Natural killer cell (primary cell): ENCODE measurements around the gene HEATR1. TPM values are rescaled to one million over a fixed set of nuclear protein-coding genes. Genes with fewer than 3 reads are reported as not detected.

Experiments used
- ATAC-seq, 3 donors: fragments of 150-1000 bp in 2 of 3; fragments of 200-7000 bp in 1 of 3; cut with Tn5 transposase; 1 replicate in 1 of 3; 2 replicates in 2 of 3; pipeline ENCODE4 v1.10.0; 2021; ENCODE audit warnings: mild to moderate bottlenecking in 2 of 3, moderate library complexity in 2 of 3
- DNase-seq, 2 donors: peaks; one replicate each; pipeline versions ENCODE4 v3.0.0 to v3.0.0-alpha.2; 2013 to 2021; ENCODE audit warnings: mixed read lengths in 1 of 2
- H3K27ac ChIP-seq: one replicate; pipeline ENCODE4 v1.5.1; 2013; ENCODE audit warnings: mild to moderate bottlenecking, low read length
- H3K27me3 ChIP-seq: one replicate; pipeline ENCODE4 v1.6.1; 2013; ENCODE audit warnings: low read length; ENCODE audit not compliant: control insufficient read depth, insufficient read depth
- H3K36me3 ChIP-seq: one replicate; pipeline ENCODE4 v1.6.1; 2013; ENCODE audit warnings: low read length; ENCODE audit not compliant: control insufficient read depth, insufficient read depth
- H3K4me1 ChIP-seq: one replicate; pipeline ENCODE4 v1.6.1; 2013; ENCODE audit warnings: low read length; ENCODE audit not compliant: control insufficient read depth, insufficient read depth
- H3K4me3 ChIP-seq: one replicate; pipeline ENCODE4 v1.5.1; 2013; ENCODE audit warnings: low read length
- H3K9me3 ChIP-seq: one replicate; pipeline ENCODE4 v1.6.1; 2013; ENCODE audit warnings: low read length; ENCODE audit not compliant: control insufficient read depth, insufficient read depth
- H3K27ac Mint-ChIP-seq, 2 donors: one replicate each; pipeline ENCODE4 v1.8.0; 2022; ENCODE audit warnings: mild to moderate bottlenecking in 2 of 2, mixed read lengths in 2 of 2, moderate library complexity in 1 of 2
- H3K27me3 Mint-ChIP-seq, 2 donors: one replicate each; pipeline ENCODE4 v1.8.0; 2022; ENCODE audit warnings: low read depth in 2 of 2, mixed read lengths in 2 of 2
- H3K36me3 Mint-ChIP-seq: one replicate; pipeline ENCODE4 v1.8.0; 2022; ENCODE audit warnings: mixed read lengths
- H3K4me1 Mint-ChIP-seq, 2 donors: one replicate each; pipeline ENCODE4 v1.8.0; 2022; ENCODE audit warnings: mixed read lengths in 2 of 2
- H3K4me3 Mint-ChIP-seq: one replicate; pipeline ENCODE4 v1.8.0; 2022; ENCODE audit warnings: mild to moderate bottlenecking, moderate library complexity, mixed read lengths
- H3K9me3 Mint-ChIP-seq, 2 donors: one replicate each; pipeline ENCODE4 v1.8.0; 2022; ENCODE audit warnings: mixed read lengths in 2 of 2
- WGBS: methylation state at CpG from one replicate; pipeline ENCODE4 v1.1.7; 2013; ENCODE audit warnings: missing lambda C conversion rate; ENCODE audit not compliant: insufficient coverage; 5-methylcytosine and 5-hydroxymethylcytosine counted together
- intact Hi-C: fragments of 100-400 bp; cut with micrococcal nuclease; formaldehyde crosslinking; loops from one replicate; pipeline ENCODE4 v1.14.2; 2022
- total RNA-seq, 4 donors: library from RNA; stranded (reverse); fragments of 120-200 nt in 1 of 4; gene quantifications; one replicate each; pipeline versions ENCODE4 v1.2.3 to v1.2.4, GENCODE V29; 2013 to 2022
- TF ChIP-seq, protein P1 (sequence below): fragments of 200-600 bp; IDR thresholded peaks from one replicate; pipeline ENCODE4 v1.8.0; 2022; ENCODE audit warnings: antibody characterized with exemption

Gene HEATR1
- total RNA-seq, 3 donors from 2014 or later (not counting 1 experiment from before 2014, with no cell fraction given), result 29.0 to 43.0 (median 35.3) TPM

- Histone ChIP-seq H3K4me3 (no peak overlapping the region), H3K9me3 (no peaks in the 10 kb centered on the region), H3K36me3 (peaks cover 80% of the 10 kb centered on the region), H3K27me3 (no peaks in the 10 kb centered on the region), H3K4me1 (no peaks in the 10 kb centered on the region), H3K27ac (no peak overlapping the region)
- Mint-ChIP-seq H3K4me1 (no peaks in the 10 kb centered on the region), H3K27ac (no peak overlapping the region), H3K9me3 (no peaks in the 10 kb centered on the region), H3K4me3 (no peak overlapping the region), H3K27me3 (no peaks in the 10 kb centered on the region), H3K36me3 (peaks cover 52% of the 10 kb centered on the region)
- 100% methylated on average over 3 of the region's 3 CpGs for WGBS
- DNase-seq, result no peak
- ATAC-seq, result no peak
- TF ChIP-seq, protein P1, sequence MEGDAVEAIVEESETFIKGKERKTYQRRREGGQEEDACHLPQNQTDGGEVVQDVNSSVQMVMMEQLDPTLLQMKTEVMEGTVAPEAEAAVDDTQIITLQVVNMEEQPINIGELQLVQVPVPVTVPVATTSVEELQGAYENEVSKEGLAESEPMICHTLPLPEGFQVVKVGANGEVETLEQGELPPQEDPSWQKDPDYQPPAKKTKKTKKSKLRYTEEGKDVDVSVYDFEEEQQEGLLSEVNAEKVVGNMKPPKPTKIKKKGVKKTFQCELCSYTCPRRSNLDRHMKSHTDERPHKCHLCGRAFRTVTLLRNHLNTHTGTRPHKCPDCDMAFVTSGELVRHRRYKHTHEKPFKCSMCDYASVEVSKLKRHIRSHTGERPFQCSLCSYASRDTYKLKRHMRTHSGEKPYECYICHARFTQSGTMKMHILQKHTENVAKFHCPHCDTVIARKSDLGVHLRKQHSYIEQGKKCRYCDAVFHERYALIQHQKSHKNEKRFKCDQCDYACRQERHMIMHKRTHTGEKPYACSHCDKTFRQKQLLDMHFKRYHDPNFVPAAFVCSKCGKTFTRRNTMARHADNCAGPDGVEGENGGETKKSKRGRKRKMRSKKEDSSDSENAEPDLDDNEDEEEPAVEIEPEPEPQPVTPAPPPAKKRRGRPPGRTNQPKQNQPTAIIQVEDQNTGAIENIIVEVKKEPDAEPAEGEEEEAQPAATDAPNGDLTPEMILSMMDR, result no peak
- intact Hi-C loops, result no loop called here
Observed at GRCh38 chr1:236558846-236559245, 45.5 kb downstream of the HEATR1 start.

DNA sequence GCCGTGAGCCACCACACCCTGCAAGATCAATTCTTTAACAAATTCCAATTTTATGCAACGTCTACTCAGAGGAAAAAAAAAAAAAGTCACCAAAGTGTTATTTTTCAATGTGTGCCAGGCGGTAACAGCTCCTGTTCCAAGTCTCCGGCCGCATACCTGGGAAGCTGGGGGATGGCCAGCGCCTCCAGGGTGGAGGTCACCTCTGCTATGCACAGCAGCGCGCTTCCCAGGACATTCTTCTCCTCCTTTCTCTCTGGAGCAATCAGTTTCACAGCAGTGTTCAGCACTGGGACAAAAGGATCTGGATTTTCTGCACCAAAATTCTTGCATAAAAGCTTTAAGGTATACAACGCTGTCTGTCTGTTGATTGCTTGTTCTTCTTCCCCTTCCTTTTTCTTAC, 46.2 kb downstream of the HEATR1 start:
- Mint-ChIP-seq H3K4me3 (no peak overlapping the region), H3K27me3 (no peaks in the 10 kb centered on the region), H3K4me1 (no peaks in the 10 kb centered on the region), H3K36me3 (peaks cover 47% of the 10 kb centered on the region), H3K9me3 (no peaks in the 10 kb centered on the region), H3K27ac (no peak overlapping the region)
- Histone ChIP-seq H3K27ac (no peak overlapping the region), H3K4me3 (no peak overlapping the region), H3K4me1 (no peaks in the 10 kb centered on the region), H3K9me3 (no peaks in the 10 kb centered on the region), H3K27me3 (no peaks in the 10 kb centered on the region), H3K36me3 (peaks cover 83% of the 10 kb centered on the region)
- intact Hi-C loops, result no loop called here
- 97% methylated on average over 9 of the region's 9 CpGs for WGBS
- TF ChIP-seq, protein P1, result no peak
- DNase-seq (no peak), ATAC-seq (no peak)

- H3K4me1 ChIP-seq, result no peaks in the 10 kb centered on the region
- Mint-ChIP-seq H3K27me3 (no peaks in the 10 kb centered on the region), H3K4me3 (no peak overlapping the region), H3K27ac (no peak overlapping the region), H3K4me1 (no peaks in the 10 kb centered on the region), H3K9me3 (no peaks in the 10 kb centered on the region), H3K36me3 (peaks cover 44% of the 10 kb centered on the region)
- H3K27ac ChIP-seq, result no peak overlapping the region
- H3K27me3 ChIP-seq, result no peaks in the 10 kb centered on the region
- no peak overlapping the region for H3K4me3 ChIP-seq
- no peaks in the 10 kb centered on the region for H3K9me3 ChIP-seq
- intact Hi-C loops, result no loop called here
- TF ChIP-seq, protein P1, result no peak
- DNase-seq (no peak), ATAC-seq (no peak)
- H3K36me3 ChIP-seq, result peaks cover 90% of the 10 kb centered on the region
- 99% methylated on average over 4 of the region's 7 CpGs for WGBS
Observed at GRCh38 chr1:236556606-236557005, 47.7 kb downstream of the HEATR1 start.

DNA sequence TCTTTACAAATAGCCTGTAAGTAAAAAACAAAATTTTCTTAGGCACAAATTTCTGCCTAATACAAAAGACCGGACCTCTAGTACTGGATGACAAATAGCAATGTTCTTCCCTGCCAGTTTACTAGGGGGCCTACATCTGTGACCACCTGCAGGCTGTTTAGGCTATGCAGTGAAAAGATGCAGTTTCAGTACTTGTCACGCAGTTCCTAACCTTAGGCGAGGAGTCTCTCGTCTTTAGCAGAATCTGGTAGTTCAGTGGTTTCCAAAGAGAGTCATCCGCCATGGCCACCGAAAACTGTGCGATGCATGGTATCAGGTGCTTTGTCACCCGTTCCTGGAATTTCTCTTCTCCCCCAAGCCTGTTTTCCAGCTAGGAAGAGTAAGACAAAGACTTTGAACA, 50.9 kb downstream of the HEATR1 start:
- Histone ChIP-seq H3K9me3 (no peaks in the 10 kb centered on the region), H3K4me1 (no peaks in the 10 kb centered on the region), H3K27me3 (no peaks in the 10 kb centered on the region), H3K36me3 (peaks cover 95% of the 10 kb centered on the region), H3K4me3 (no peak overlapping the region), H3K27ac (no peak overlapping the region)
- ATAC-seq, result no peak
- 85% methylated on average over 8 of the region's 8 CpGs for WGBS
- Mint-ChIP-seq H3K36me3 (peaks cover 66% of the 10 kb centered on the region), H3K4me1 (no peaks in the 10 kb centered on the region), H3K9me3 (no peaks in the 10 kb centered on the region), H3K27me3 (no peaks in the 10 kb centered on the region), H3K27ac (no peak overlapping the region), H3K4me3 (no peak overlapping the region)
- intact Hi-C loops, result no loop called here
- TF ChIP-seq, protein P1, result no peak
- DNase-seq, result no peak
